ENCODE measurements around the gene TJP1. TPM values are rescaled to one million over a fixed set of nuclear protein-coding genes. Genes with fewer than 3 reads are reported as not detected.
"Not testable (repeated sequence)": the region's sequence is repeated elsewhere in the genome, so short reads cannot be mapped to it uniquely, and the experiment has no call there.

Gene TJP1
- total RNA-seq, 1 donor from 2014 or later = 90.6 TPM

DNA sequence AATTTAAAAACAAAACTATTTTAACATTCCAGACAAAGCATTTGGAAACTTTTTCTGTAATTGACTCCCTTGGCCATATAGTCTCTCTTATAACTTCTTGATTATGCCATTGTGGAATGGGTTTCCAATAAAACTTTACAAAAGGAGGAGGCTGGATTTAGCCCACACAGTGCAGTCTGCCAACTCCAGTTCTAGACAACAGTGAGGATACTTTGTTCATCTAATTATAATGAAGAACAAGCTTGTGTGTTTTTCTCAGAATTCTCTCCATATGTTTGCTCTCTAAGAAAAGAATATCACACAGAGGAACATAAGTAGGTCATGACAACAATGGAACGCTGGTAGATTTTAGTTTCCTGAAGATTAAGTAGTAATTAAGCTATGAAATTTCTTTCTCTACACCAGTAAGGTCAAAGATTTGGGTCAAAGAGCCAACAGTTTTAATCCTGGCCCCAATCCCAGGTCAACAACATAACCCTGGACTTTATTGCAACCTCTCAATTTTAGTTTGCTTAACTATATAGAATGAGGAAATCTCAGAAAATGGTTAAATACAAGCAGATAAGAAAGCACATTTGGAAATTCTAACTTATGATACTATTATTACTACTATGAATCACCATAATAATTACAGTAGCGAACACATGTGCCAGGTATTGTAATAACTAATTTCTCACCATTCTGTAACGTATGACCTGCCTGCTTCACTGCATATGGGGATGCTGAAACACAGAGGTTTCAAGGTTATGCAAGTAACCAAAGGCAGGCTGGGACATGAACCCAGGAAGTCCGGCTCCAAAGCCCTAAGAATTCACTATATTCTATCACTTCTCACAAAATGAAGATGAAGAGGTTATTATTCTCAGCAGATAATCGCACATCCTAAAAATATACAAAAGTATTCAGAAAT is 65.7 kb downstream of the TJP1 start:
- Mint-ChIP-seq H3K27ac (ENCODE audit: unreplicated experiment) (no peak overlapping the region), H3K27me3 (ENCODE audit: low read depth) (no peaks in the 10 kb centered on the region), H3K9me3 (peaks cover 6% of the 10 kb centered on the region), H3K4me3 (no peak overlapping the region), H3K36me3 (ENCODE audit: low read depth) (peaks cover 7% of the 10 kb centered on the region), H3K4me1 (no peaks in the 10 kb centered on the region)
- DNase-seq (ENCODE audit: low read depth, low spot score) = no peak
- TF ChIP-seq, protein P1, sequence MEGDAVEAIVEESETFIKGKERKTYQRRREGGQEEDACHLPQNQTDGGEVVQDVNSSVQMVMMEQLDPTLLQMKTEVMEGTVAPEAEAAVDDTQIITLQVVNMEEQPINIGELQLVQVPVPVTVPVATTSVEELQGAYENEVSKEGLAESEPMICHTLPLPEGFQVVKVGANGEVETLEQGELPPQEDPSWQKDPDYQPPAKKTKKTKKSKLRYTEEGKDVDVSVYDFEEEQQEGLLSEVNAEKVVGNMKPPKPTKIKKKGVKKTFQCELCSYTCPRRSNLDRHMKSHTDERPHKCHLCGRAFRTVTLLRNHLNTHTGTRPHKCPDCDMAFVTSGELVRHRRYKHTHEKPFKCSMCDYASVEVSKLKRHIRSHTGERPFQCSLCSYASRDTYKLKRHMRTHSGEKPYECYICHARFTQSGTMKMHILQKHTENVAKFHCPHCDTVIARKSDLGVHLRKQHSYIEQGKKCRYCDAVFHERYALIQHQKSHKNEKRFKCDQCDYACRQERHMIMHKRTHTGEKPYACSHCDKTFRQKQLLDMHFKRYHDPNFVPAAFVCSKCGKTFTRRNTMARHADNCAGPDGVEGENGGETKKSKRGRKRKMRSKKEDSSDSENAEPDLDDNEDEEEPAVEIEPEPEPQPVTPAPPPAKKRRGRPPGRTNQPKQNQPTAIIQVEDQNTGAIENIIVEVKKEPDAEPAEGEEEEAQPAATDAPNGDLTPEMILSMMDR (conservative IDR thresholded peaks at IDR 0.05) = no peak

DNA sequence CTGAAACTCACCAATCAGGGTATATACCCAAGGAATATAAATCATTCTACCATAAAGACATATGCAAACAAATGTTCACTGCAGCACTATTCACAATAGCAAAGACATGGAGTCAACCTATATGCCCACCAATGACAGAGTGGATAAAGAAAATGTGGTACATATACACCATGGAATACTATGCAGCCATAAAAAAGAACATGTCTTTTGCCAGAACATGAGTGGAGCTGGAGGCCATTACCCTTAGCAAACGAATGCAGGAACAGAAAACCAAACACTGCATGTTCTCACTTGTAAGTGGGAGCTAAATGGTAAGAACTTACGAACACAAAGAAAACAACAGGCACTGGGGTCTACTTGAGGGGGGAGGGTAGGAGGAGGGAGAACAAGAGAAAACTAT is 68.3 kb downstream of the TJP1 start:
- H3K4me1 Mint-ChIP-seq = peaks cover 12% of the 10 kb centered on the region
- H3K27ac Mint-ChIP-seq (ENCODE audit: unreplicated experiment); H3K27me3 Mint-ChIP-seq (ENCODE audit: low read depth); H3K4me3 Mint-ChIP-seq; DNase-seq (ENCODE audit: low read depth, low spot score); H3K9me3 Mint-ChIP-seq: not testable (repeated sequence)
- H3K36me3 Mint-ChIP-seq (ENCODE audit: low read depth) = peaks cover 13% of the 10 kb centered on the region

DNA sequence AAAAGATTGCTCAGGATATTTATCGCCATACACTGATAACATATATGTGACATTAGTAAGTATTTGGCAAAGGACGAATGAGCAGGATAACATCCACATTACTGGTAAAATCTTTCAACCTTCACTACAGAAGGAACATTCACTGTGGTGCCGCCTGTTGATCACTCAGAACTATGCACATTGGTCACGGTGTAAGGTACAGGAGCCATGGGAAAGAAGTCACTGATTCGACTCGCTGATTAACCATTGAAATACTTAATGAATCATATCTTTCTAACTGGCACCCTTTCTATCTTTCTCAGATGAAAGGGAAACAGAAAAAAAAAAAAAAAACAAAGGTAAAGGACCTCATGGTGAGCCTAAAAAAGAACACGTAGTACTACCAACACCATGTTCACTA is 68.8 kb downstream of the TJP1 start:
- peaks cover 6% of the 10 kb centered on the region for H3K9me3 Mint-ChIP-seq
- H3K36me3 Mint-ChIP-seq (ENCODE audit: low read depth) = peaks cover 13% of the 10 kb centered on the region
- peaks cover 15% of the 10 kb centered on the region for H3K4me1 Mint-ChIP-seq
- H3K27me3 Mint-ChIP-seq (ENCODE audit: low read depth) = no peaks in the 10 kb centered on the region
- H3K4me3 Mint-ChIP-seq = no peak overlapping the region
- DNase-seq (ENCODE audit: low read depth, low spot score) = no peak
- H3K27ac Mint-ChIP-seq (ENCODE audit: unreplicated experiment) = no peak overlapping the region
- TF ChIP-seq, protein P1 (conservative IDR thresholded peaks at IDR 0.05) = no peak

DNA sequence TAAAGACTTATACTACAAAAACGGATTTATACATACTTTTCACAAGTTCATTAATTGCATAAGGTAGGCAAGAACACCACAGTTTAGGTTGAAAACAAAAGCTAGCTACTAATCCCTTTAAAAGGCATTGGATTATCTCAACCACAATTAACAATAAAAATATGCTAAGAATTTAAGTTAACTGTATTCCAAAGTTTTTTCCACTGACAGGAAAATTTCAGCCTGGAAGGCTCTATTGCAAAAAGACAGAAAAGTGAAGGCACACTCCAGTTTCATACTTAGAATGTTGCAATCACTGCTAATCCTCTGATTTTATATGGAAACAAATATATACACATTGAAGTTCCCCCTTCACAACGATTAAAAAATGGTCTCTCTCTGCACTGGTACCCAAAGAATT is 71.5 kb downstream of the TJP1 start:
- Mint-ChIP-seq H3K27me3 (ENCODE audit: low read depth) (no peaks in the 10 kb centered on the region), H3K4me3 (no peak overlapping the region), H3K4me1 (peaks cover 15% of the 10 kb centered on the region), H3K9me3 (peaks cover 6% of the 10 kb centered on the region), H3K36me3 (ENCODE audit: low read depth) (peaks cover 13% of the 10 kb centered on the region), H3K27ac (ENCODE audit: unreplicated experiment) (no peak overlapping the region)
- TF ChIP-seq, protein P1 (conservative IDR thresholded peaks at IDR 0.05) = no peak
- no peak for DNase-seq (ENCODE audit: low read depth, low spot score)

DNA sequence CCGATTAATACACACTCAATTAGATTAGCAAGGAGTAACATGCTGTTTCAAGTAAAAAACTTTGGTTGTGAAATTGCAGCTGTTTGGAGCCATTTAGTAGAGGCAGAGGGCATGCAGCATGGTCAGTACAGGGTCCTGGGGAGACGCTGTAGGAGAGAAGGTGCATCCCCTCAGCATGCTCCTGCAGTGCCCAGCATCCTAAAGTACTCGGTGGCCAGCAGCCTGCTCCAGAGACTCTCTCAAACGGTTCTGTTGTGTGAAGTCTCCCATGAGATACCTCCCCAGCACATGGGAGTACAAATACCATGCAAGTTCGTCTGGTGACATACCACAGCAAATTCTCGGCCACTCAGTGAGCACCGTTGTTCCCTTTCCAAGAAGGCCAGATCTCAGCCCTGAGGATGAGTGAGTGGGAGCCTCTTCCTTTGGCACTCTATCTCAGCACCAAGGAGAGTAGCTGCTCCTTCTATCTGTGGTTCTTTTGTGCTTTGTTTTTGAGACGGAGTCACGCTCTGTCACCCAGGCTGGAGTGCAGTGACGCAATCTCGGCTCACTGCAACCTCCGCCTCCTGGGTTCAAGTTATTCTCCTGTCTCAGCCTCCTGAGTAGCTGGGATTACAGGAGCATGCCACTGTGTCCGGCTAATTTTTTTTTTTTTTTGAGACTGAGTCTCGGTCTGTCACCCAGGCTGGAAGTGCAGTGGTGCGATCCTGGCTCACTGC is 72.7 kb downstream of the TJP1 start:
- H3K27me3 Mint-ChIP-seq (ENCODE audit: low read depth) = no peaks in the 10 kb centered on the region
- peak overlapping the region; percentile 83 for H3K27ac Mint-ChIP-seq (ENCODE audit: unreplicated experiment)
- no peak for DNase-seq (ENCODE audit: low read depth, low spot score)
- H3K4me1 Mint-ChIP-seq = peaks cover 15% of the 10 kb centered on the region
- H3K36me3 Mint-ChIP-seq (ENCODE audit: low read depth) = peaks cover 13% of the 10 kb centered on the region
- no peak overlapping the region for H3K4me3 Mint-ChIP-seq
- peaks cover 6% of the 10 kb centered on the region for H3K9me3 Mint-ChIP-seq
- TF ChIP-seq, protein P1 (conservative IDR thresholded peaks at IDR 0.05) = no peak

Measured in neural crest cell (in vitro differentiated cells).